ENCODE results near the gene SHANK2. TPM values are rescaled to one million over a fixed set of nuclear protein-coding genes. Genes with fewer than 3 reads are reported as not detected.

Gene SHANK2
- total RNA-seq, 1 donor from 2014 or later = 10.0 TPM

DNA sequence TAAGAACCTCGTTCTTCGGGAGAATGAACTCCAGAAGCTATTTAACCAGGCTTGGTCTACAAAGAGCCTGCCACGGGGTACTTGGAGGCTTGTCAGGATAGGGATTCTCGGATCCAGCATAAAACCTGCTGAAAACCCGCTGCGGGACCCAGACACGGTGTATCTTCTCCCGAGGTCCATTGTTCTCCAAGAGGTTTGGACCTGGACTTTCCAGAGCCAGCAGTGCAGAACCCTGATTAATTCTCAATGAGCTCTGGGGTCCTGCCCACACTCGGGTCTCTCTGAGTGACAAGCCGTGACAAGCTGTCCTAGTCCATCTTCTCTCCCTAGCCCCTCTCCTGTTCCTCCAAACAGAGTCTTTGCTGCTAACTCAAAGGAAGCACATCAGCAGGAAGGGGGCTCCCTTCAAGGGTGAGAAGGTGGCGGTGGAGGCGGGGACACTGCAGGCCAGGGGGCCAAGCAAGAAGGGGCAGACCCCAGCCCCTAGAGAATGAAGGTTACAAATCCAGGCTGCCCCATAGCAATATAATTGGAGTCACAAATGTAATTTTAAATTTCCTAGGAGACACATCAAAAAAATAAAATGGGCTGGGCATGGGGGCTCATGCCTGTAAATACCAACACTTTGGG is 12.2 kb downstream of the SHANK2 start:
- Mint-ChIP-seq H3K27ac (ENCODE audit: unreplicated experiment) (no peak overlapping the region), H3K36me3 (ENCODE audit: low read depth) (no peaks in the 10 kb centered on the region), H3K4me1 (peaks cover 26% of the 10 kb centered on the region), H3K4me3 (no peak overlapping the region), H3K27me3 (ENCODE audit: low read depth) (peaks cover 3% of the 10 kb centered on the region), H3K9me3 (no peaks in the 10 kb centered on the region)
- TF ChIP-seq, protein P1, sequence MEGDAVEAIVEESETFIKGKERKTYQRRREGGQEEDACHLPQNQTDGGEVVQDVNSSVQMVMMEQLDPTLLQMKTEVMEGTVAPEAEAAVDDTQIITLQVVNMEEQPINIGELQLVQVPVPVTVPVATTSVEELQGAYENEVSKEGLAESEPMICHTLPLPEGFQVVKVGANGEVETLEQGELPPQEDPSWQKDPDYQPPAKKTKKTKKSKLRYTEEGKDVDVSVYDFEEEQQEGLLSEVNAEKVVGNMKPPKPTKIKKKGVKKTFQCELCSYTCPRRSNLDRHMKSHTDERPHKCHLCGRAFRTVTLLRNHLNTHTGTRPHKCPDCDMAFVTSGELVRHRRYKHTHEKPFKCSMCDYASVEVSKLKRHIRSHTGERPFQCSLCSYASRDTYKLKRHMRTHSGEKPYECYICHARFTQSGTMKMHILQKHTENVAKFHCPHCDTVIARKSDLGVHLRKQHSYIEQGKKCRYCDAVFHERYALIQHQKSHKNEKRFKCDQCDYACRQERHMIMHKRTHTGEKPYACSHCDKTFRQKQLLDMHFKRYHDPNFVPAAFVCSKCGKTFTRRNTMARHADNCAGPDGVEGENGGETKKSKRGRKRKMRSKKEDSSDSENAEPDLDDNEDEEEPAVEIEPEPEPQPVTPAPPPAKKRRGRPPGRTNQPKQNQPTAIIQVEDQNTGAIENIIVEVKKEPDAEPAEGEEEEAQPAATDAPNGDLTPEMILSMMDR (conservative IDR thresholded peaks at IDR 0.05) = no peak
- no peak for DNase-seq (ENCODE audit: low read depth, low spot score)

DNA sequence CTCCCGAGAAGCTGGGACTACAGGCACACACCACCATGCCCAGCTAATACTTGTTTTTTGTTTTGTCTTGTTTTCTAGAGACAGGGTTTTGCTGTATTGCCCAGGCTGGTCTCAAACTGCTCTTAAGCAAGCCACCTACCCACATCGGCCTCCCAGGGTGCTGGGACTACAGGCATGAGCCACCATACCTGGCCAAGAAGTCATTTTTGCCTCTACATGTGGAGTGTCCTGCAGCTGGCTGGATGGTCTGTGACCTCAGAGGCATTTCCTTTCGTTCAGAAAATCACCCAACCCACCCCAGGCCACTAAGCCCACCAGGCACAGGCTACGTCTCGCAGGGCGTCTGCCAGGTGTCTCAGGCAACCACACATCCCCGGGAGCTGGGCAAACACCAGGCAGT is 12.8 kb downstream of the SHANK2 start:
- Mint-ChIP-seq H3K36me3 (ENCODE audit: low read depth) (no peaks in the 10 kb centered on the region), H3K4me1 (peaks cover 26% of the 10 kb centered on the region), H3K27me3 (ENCODE audit: low read depth) (peaks cover 3% of the 10 kb centered on the region), H3K4me3 (no peak overlapping the region), H3K27ac (ENCODE audit: unreplicated experiment) (no peak overlapping the region), H3K9me3 (no peaks in the 10 kb centered on the region)
- TF ChIP-seq, protein P1 (conservative IDR thresholded peaks at IDR 0.05) = no peak
- no peak for DNase-seq (ENCODE audit: low read depth, low spot score)

DNA sequence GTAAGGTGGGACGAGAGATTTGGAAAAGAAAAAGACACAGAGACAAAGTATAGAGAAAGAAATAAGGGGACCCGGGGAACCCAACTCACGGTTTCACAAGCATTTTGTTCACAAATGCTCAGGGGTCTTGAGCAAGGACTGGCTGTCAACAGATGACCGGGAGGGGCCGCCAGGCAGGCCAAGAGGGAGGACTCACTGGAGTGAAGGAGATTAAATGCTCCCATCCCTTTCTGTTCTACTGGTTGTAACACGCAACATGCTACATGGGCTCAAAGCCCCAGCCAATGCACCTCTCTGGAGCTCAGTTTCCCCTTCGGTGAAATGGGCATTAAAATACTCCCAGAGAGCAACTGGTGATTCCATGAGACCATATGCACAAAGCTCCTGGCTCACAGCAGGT is 13.4 kb downstream of the SHANK2 start:
- no peaks in the 10 kb centered on the region for H3K9me3 Mint-ChIP-seq
- TF ChIP-seq, protein P1 (conservative IDR thresholded peaks at IDR 0.05) = no peak
- no peak overlapping the region for H3K27ac Mint-ChIP-seq (ENCODE audit: unreplicated experiment)
- H3K4me3 Mint-ChIP-seq = no peak overlapping the region
- peaks cover 21% of the 10 kb centered on the region for H3K4me1 Mint-ChIP-seq
- H3K36me3 Mint-ChIP-seq (ENCODE audit: low read depth) = no peaks in the 10 kb centered on the region
- no peak for DNase-seq (ENCODE audit: low read depth, low spot score)
- H3K27me3 Mint-ChIP-seq (ENCODE audit: low read depth) = no peaks in the 10 kb centered on the region

DNA sequence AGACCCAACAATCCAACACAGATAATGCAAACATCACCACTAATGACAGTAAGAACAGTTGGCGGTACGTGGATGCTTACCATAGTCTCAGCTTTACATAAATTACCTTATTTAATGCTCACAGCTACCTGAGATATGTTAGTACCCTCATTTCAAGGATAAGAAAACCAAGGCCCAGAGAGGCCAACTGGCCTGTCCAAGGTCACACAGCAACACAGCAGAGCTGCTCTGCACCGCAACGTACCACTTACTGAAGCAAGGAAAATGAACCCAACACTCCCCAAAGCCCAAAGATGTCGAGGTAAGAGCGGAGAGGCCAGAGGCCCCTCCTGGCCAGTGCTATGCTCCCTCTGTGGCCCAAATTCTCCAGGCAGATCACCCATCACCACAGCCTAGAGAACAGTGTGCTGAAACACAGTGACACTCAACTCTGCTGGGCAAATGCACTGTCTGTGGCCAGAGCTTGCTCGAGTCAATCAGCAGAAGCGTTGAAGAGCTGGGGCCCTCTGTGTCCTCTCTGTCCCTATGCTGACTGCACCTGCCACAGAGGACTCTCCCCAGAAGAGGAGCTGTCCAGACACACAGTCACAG is 14.0 kb downstream of the SHANK2 start:
- no peak for DNase-seq (ENCODE audit: low read depth, low spot score)
- Mint-ChIP-seq H3K4me3 (no peak overlapping the region), H3K27me3 (ENCODE audit: low read depth) (no peaks in the 10 kb centered on the region), H3K4me1 (peaks cover 21% of the 10 kb centered on the region), H3K36me3 (ENCODE audit: low read depth) (no peaks in the 10 kb centered on the region), H3K27ac (ENCODE audit: unreplicated experiment) (no peak overlapping the region), H3K9me3 (no peaks in the 10 kb centered on the region)
- TF ChIP-seq, protein P1 (conservative IDR thresholded peaks at IDR 0.05) = no peak

DNA sequence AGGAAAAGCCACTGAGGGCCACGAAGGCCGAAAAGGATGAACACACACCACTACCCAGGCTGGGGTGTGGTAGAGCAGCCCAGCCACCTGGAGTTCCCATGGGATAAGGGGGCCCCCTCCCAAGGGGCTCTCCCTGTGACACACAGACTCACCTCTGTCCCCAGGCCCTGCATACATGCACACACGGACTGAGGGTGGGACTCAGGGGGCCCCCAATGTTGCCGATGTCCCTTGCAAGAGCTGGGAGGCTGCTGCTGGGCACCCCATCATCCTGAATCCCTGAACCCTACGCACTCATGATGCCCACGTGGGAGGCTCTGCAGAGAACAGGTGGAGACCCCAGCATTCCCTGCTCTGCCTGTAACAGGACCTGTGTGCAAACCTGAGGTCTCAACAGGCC is 14.5 kb downstream of the SHANK2 start:
- H3K27me3 Mint-ChIP-seq (ENCODE audit: low read depth) = no peaks in the 10 kb centered on the region
- peaks cover 21% of the 10 kb centered on the region for H3K4me1 Mint-ChIP-seq
- no peak for DNase-seq (ENCODE audit: low read depth, low spot score)

More for the DNA sequence above, 14.5 kb downstream of the SHANK2 start:
- Mint-ChIP-seq H3K9me3 (no peaks in the 10 kb centered on the region), H3K27ac (ENCODE audit: unreplicated experiment) (no peak overlapping the region), H3K36me3 (ENCODE audit: low read depth) (no peaks in the 10 kb centered on the region), H3K4me3 (no peak overlapping the region)
- TF ChIP-seq, protein P1 (conservative IDR thresholded peaks at IDR 0.05) = no peak

Data from neural crest cell (in vitro differentiated cells).